HG03095 (cell line): ENCODE measurements around the gene SFMBT2.
"Not testable (repeated sequence)": the region's sequence is repeated elsewhere in the genome, so short reads cannot be mapped to it uniquely, and the experiment has no call there.

Experiments used
- ATAC-seq: cut with Tn5 transposase; IDR thresholded peaks from one replicate; pipeline ENCODE4 v1.9.1; 2021; ENCODE audit warnings: moderate library complexity; ENCODE audit not compliant: unreplicated experiment

Gene SFMBT2

GRCh38 chr10:7192061-7192460 lies 218.8 kb downstream of the SFMBT2 start:
- ATAC-seq = no peak

- ATAC-seq = not testable (repeated sequence)
Measured at GRCh38 chr10:7190772-7191171, 220.1 kb downstream of the SFMBT2 start.

DNA sequence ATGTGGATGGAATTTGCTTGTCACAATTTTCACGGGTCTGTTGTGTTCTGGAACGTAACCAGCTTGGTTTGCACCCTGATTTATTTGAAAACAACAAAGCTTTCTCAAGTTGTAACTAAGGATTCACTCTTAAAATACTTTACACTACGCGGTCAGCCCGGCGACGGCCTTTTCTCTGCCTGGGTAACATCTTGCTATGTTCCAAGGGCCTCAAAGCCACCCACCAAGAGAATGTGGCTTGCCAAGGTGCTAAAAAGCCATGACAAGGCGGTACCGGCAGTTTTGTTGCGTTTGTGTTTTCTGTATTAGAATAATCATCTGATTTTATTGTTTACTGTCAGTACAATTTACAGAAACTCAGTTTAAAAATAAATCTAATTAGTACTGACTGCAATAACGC lies 220.9 kb downstream of the SFMBT2 start:
- no peak for ATAC-seq

DNA sequence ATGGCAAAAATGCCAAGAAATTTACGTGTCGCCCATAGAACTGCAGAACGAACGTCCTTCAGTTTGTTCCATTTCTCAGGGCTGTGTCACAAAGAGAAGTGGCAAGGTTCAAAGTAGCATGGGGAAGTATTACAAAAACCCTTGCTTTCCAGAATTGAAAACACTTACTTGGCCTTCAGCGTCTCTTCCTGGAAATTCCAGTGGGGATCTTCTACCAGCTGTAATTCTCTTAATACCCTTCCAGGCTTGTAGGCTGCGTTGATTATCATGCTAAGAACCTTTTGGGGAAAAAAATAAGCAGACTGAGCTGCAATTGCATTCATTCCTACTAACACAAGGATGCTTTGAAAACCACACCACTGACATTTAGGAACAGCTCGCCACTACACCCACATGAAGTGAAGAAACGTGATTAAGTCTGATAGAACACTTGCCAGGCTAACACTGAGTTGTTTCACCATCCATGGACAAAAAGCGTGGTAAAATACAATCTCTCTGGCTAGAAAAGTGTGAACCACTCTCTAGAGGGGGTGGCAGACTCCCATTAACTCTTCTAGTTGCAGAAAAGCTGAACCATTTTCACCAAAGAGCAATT lies 222.3 kb downstream of the SFMBT2 start:
- ATAC-seq = no peak

DNA sequence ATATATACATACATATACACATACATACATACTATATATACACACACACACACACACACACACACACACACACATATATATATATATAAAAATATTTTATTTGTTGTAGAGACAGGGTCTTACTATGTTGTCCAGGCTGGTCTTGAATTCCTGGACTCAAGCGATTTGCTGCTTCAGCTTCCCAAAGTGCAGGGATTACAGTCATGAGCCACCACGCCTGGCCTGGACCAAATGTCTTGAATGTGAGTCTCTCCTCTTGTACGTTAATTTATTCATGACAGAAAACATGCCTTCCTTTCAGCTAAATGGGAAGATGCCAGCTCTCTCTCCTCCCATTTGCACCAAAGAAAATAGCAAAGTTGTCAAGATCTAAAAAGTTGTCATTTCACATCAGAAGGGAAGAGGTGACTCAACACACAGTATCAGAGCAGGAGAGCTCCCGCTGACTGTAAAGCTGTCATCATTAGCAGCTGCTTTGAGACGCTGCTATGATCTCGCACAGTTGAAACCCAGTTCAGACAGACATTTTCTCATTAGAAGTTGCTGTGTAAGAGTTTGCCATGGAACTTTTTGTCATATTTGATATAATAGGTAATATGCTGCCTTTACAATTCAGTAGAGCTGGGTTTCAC lies 224.3 kb downstream of the SFMBT2 start:
- no peak for ATAC-seq

GRCh38 chr10:7185367-7185690 lies 225.5 kb downstream of the SFMBT2 start:
- no peak for ATAC-seq

DNA sequence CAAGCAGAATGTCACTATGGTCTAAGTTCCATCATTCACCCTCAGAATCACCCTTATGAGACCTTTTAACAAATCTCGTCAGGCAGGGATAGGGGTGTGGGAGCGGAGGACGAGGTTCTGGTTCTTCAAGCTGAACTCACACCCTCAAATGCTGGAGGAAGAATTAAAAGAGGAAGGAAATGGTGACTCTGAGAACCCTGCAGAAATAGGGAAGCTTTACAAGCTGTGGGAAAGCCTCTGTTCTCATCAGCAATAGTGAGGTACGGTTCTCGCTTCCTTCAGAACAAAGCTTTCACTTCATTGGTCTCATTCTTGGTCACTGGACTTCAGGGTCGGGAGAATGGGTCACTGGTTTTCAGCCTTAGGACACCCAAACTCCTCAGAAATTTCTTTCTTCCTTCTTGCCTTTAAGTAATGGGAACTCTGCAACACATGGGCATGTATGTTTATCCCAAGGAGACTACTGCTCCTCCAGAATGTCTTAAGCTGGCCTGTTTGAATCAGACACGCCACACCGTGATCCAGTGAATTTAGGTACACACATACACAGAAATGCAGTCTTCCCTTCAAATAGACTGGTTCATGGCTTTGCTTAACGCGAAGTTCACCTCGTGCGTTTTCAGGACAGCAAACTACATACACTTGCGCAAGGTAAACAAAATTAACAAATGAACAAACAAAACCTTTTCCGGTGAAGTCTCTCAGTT lies 226.0 kb downstream of the SFMBT2 start:
- ATAC-seq = peak; percentile 80

DNA sequence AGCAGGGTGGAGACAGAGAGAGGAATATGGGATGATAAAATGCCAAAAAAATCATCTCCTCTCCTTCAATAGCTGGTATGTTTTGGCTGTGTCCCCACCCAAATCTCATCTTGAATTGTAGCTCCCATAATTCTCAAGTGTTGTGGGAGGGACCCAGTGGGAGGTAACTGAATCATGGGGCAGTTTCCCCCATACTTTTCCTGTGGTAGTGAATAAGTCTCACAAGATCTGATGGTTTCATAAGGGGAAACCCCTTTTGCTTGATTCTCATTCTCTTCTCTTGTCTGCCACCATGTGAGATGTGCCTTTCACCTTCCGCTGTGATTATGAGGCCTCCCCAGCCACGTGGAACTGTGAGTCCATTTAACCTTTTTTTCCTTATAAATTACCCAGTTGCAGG lies 226.7 kb downstream of the SFMBT2 start:
- ATAC-seq = not testable (repeated sequence)

DNA sequence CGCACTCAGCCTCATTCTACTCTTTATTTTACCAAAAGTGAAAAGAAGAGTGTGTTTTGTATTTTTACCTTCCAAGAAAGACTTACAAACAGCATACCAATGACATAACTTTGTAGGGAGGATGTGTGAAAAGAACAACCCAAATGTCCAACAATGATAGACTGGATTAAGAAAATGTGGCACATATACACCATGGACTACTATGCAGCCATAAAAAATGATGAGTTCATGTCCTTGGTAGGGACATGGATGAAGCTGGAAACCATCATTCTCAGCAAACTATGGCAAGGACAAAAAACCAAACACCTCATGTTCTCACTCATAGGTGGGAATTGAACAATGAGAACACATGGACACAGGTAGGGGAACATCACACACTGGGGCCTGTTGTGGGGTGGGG lies 228.5 kb downstream of the SFMBT2 start:
- not testable (repeated sequence) for ATAC-seq

GRCh38 chr10:7181420-7181819 lies 229.4 kb downstream of the SFMBT2 start:
- ATAC-seq = no peak

DNA sequence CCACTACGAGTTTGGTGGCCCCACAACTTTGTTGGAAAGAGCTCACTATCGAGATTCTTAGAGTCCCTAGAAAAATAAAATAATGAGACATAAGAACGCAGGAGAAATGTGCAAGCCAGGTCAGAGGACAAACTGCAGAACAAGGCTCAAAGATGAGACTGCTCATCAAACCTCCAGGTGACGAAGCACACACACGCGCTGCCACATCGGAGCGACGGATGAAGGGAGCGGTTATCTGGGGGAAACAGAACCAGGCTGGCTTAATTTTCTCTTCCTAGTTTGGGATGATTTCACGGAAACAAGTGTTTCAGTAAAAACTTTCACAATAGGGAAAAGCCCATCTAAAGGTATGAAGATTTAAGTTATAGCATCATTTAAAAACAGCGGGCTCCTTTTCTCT lies 231.3 kb downstream of the SFMBT2 start:
- ATAC-seq = no peak

- ATAC-seq = no peak
Measured at GRCh38 chr10:7173948-7174347, 236.9 kb downstream of the SFMBT2 start.

- no peak for ATAC-seq
Measured at GRCh38 chr10:7171825-7172224, 239.0 kb downstream of the SFMBT2 start.

GRCh38 chr10:7170626-7171322 lies 240.1 kb downstream of the SFMBT2 start:
- no peak for ATAC-seq

DNA sequence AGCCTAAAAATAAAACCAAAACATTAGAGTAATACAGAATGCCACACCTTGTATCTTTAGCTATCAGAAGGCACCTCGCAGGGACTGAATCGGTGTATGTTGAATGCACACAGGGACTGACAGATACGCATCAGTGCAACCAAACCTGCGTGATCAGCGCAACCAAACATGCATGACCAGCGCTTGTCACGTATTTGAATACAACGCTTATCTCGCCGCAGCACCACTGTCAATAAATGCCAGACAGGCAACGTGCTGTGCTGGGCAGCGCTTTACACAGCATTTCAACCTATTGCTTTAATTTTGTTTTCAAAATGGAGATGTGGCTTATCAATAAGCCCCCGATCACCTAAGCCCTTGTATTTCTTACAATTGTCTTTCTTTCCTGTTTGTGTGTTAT lies 242.4 kb downstream of the SFMBT2 start:
- ATAC-seq = no peak

GRCh38 chr10:7165500-7166177 lies 245.2 kb downstream of the SFMBT2 start:
- ATAC-seq = no peak

DNA sequence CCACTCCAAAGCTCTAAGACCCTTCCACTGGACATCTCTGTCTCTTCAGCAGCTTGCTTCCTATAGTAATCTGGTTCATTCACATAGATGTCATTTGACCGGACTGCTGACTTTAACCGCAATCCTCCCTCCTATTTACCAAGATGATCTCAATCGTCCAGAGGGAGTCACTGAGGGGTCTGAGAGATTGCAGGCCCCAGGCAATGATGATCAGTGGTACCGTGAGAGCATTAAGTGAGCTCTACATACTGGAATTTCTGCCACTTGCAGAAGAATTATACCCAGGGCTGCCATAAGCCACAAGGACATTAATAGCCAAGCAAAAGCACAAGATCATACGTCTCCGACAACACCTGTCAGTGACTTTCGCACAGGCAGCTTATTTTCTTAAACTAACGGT lies 245.9 kb downstream of the SFMBT2 start:
- no peak for ATAC-seq

DNA sequence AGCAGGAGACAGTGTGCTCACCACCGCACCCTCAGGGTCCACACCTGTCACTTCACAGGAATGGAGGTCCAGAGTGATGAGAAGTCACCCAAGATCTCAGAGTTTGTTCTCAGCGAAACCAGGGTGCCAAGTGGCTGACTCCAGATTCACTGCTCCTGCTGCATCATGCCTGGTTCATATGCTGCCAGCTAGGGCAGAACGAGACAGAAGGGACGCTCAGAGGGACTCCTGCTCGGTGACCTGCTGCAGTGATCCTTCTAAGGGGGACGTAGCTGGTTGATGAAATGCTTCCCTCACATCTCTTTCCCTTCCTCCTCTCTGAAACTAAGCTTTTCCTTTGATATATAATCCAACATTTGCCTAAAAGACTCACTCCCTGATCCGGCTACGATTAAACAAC lies 248.5 kb downstream of the SFMBT2 start:
- ATAC-seq = no peak

DNA sequence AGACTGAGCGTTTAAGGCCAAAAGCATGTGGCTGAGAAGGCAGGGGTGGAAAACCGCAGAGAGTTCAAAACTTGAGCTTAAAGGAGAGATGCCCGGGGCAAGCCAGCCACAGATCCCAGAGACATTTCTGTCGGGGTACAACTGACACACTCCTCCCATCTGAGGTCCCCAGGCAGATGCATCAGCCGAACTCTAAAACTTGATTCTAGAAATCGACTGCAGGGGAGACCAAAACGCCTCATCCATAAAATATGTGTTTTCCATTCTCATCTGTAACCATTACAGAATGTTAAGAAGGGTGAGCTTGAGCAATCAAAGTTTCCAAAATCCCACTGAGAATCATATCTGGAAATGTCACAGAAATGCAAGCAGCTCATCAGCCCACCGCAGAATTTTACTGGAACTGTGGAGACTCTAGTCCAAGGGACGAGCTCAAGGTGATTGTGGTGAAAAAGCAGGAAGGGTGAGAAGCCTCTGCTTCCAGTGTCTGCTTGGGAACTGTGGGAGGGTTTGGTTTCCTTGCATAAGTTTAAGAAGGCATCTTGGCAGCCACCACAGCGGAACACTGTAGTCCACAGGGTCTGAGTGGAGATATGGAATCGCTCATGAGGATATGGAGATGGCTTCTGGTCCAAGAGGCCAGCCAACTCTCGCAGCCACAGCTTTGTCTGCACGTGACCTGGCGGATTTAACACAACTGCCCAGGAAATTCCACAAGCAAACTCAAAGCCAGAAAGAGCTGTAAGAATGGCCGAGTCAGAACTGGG lies 249.2 kb downstream of the SFMBT2 start:
- no peak for ATAC-seq

DNA sequence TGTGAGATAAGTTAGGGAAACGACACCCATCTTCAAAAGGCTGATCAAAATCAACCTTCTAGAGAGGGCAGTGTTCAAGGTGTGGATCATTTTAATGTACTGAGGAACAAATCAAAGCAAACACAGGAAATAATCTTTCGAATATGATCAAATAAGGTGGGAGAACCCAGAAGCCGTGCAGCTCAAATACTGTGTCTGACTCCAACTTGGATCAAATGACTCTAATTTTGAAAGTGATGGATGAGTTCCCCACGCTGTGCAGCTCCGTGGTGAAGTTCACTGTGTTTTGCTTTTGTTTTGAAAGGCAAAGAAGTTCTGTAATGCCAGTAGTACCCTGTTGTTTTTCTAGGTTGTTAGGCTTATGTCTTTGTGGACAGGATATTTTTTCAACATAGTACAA lies 250.9 kb downstream of the SFMBT2 start:
- ATAC-seq = no peak

- no peak for ATAC-seq
Measured at GRCh38 chr10:7159517-7159916, 251.3 kb downstream of the SFMBT2 start.
